Measurements from ENCODE around the gene EXOC1L. TPM values are rescaled to one million over a fixed set of nuclear protein-coding genes. Genes with fewer than 3 reads are reported as not detected.
A peak's percentile ranks its signal among the peaks of the same experiment; 100 is the strongest.

The EXOC1L gene, protein sequence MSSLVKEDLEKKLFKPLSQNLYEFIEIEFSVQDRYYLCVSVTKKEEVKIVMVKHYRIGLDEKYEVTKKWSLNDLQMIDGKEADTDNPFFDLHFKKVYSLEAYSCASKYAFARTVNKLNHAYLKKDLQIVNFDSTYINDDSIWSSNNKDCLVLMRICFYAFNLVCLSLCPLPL
- not detected in 2 replicates for total RNA-seq
- long read RNA-seq = 0 reads

DNA sequence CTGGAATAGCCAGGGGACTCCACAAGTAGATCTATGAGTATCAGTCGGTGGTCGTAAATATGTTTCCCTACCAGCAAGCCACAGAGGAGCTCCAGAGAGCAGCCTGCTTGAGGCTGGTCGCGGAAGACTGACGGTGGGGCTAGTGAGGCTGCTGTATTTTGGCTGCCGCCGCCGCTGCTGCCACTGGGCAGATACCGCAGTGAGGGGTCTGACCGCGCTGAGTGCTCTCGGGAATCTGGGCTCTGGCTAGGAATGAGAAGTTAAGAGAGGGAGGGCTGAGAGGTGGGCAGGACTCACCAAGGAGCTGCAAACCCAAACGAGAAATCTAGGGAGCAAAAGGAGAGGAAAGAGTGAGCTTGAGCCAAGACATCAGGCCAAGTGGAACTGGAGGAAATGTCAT, at the start of gene EXOC1L:
TSS of gene EXOC1L (plus strand) at position 157 of the 400 bp plus-strand sequence. CDS start at position 394, 237 bp downstream.
- DNase-seq (ENCODE audit: extremely low spot score, unreplicated experiment) = no peak
- TF ChIP-seq, protein P1, sequence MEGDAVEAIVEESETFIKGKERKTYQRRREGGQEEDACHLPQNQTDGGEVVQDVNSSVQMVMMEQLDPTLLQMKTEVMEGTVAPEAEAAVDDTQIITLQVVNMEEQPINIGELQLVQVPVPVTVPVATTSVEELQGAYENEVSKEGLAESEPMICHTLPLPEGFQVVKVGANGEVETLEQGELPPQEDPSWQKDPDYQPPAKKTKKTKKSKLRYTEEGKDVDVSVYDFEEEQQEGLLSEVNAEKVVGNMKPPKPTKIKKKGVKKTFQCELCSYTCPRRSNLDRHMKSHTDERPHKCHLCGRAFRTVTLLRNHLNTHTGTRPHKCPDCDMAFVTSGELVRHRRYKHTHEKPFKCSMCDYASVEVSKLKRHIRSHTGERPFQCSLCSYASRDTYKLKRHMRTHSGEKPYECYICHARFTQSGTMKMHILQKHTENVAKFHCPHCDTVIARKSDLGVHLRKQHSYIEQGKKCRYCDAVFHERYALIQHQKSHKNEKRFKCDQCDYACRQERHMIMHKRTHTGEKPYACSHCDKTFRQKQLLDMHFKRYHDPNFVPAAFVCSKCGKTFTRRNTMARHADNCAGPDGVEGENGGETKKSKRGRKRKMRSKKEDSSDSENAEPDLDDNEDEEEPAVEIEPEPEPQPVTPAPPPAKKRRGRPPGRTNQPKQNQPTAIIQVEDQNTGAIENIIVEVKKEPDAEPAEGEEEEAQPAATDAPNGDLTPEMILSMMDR (IDR thresholded peaks at IDR 0.05) = no peak
- peak within 1 kb of the TSS; percentile 58 for H3K4me3 Mint-ChIP-seq (ENCODE audit: unreplicated experiment)
- H3K9me3 Mint-ChIP-seq (ENCODE audit: unreplicated experiment) = no peaks in the 10 kb centered on the region
- H3K36me3 Mint-ChIP-seq (ENCODE audit: unreplicated experiment) = no peaks in the 10 kb centered on the region
- H3K27me3 Mint-ChIP-seq (ENCODE audit: unreplicated experiment) = peaks cover 49% of the 10 kb centered on the region
- no peak within 1 kb of the TSS for H3K27ac Mint-ChIP-seq (ENCODE audit: unreplicated experiment)
- peaks cover 6% of the 10 kb centered on the region for H3K4me1 Mint-ChIP-seq (ENCODE audit: unreplicated experiment)

DNA sequence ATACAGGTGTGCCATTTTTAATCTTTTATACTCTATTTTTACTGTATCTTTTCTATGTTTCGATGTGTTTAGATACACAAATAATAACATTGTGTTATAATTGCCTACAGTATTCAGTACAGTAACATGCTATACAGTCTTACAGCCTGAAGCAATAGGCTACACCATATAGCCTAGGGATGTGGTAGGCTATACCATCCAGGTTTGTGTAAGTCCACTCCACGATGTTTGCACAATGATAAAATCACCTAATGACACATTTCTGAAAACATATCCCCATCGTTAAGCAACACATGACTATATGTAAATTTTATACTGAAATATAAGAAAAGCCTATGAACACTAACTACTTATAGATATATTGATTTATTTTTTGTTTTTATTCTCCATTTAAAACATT, 48.9 kb upstream of the EXOC1L start:
- Mint-ChIP-seq H3K27ac (ENCODE audit: unreplicated experiment) (no peak overlapping the region), H3K36me3 (ENCODE audit: unreplicated experiment) (no peaks in the 10 kb centered on the region), H3K9me3 (ENCODE audit: unreplicated experiment) (no peaks in the 10 kb centered on the region), H3K27me3 (ENCODE audit: unreplicated experiment) (peaks cover 20% of the 10 kb centered on the region), H3K4me1 (ENCODE audit: unreplicated experiment) (peaks cover 10% of the 10 kb centered on the region), H3K4me3 (ENCODE audit: unreplicated experiment) (no peak overlapping the region)
- no peak for DNase-seq (ENCODE audit: extremely low spot score, unreplicated experiment)
- TF ChIP-seq, protein P1 (IDR thresholded peaks at IDR 0.05) = no peak

DNA sequence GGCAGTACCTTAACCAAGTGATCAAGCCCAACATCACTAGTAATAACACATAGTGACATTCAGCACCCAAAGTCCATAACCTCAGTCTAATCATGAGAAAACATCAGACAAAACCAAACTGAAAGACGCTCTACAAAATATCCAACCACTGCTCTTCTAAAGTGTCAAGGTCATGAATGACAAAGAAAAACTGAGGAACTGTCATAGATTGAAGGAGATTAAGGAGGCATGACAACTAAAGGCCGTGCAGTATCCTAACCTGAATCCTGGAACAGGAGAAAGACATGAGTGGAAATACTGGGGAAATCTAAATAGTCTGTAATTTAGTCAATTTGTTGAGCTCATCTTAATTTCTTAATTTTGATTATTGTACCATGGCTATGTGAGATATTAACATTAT, 38.2 kb upstream of the EXOC1L start:
- Mint-ChIP-seq H3K36me3 (ENCODE audit: unreplicated experiment) (no peaks in the 10 kb centered on the region), H3K4me1 (ENCODE audit: unreplicated experiment) (no peaks in the 10 kb centered on the region), H3K4me3 (ENCODE audit: unreplicated experiment) (no peak overlapping the region), H3K27ac (ENCODE audit: unreplicated experiment) (no peak overlapping the region), H3K9me3 (ENCODE audit: unreplicated experiment) (peaks cover 3% of the 10 kb centered on the region), H3K27me3 (ENCODE audit: unreplicated experiment) (peaks cover 65% of the 10 kb centered on the region)
- DNase-seq (ENCODE audit: extremely low spot score, unreplicated experiment) = no peak
- TF ChIP-seq, protein P1 (IDR thresholded peaks at IDR 0.05) = no peak

DNA sequence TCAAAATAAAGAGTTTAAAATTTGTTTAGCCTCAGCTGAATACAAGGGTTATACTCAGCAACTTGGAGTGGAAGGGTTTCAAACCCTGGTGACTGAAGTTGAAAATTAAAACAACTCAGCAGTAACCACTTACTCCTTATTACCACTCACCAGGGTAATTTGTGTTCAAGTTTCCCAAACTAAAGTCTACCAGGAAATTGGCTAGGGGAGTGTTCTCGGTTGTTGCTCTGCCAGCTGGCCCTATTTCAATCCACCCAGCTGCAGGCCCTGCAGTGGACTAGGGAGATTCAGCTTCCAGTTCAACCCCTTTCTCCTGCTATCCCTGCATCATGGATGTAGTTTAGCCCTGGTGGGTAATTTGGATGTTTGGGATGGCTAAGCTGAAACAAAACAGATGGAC, 37.8 kb upstream of the EXOC1L start:
- H3K4me3 Mint-ChIP-seq (ENCODE audit: unreplicated experiment) = no peak overlapping the region
- no peak for DNase-seq (ENCODE audit: extremely low spot score, unreplicated experiment)
- TF ChIP-seq, protein P1 (IDR thresholded peaks at IDR 0.05) = no peak
- H3K9me3 Mint-ChIP-seq (ENCODE audit: unreplicated experiment) = no peaks in the 10 kb centered on the region
- H3K4me1 Mint-ChIP-seq (ENCODE audit: unreplicated experiment) = no peaks in the 10 kb centered on the region
- no peaks in the 10 kb centered on the region for H3K36me3 Mint-ChIP-seq (ENCODE audit: unreplicated experiment)
- no peak overlapping the region for H3K27ac Mint-ChIP-seq (ENCODE audit: unreplicated experiment)
- H3K27me3 Mint-ChIP-seq (ENCODE audit: unreplicated experiment) = peaks cover 67% of the 10 kb centered on the region

DNA sequence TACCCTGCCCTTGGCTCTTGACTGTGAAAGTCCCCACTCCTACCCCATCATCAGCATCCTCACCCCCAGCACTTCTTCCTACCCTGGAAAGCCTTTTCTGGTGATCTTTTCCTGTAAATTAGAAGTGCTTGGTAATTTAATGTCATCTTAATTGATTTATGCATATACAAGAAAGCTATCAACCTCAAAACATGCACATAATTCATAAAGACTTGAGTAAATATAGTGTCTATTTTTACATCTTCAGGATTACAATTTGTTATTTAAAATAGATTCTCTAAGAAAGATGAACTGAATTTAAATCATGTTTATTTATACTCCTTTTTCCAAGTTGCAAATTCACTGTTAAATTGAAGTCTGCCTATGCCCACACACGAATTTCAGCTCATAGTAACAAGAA, 36.0 kb upstream of the EXOC1L start:
- no peak overlapping the region for H3K4me3 Mint-ChIP-seq (ENCODE audit: unreplicated experiment)
- H3K27ac Mint-ChIP-seq (ENCODE audit: unreplicated experiment) = no peak overlapping the region
- DNase-seq (ENCODE audit: extremely low spot score, unreplicated experiment) = no peak
- no peaks in the 10 kb centered on the region for H3K4me1 Mint-ChIP-seq (ENCODE audit: unreplicated experiment)
- H3K9me3 Mint-ChIP-seq (ENCODE audit: unreplicated experiment) = no peaks in the 10 kb centered on the region
- TF ChIP-seq, protein P1 (IDR thresholded peaks at IDR 0.05) = no peak
- no peaks in the 10 kb centered on the region for H3K36me3 Mint-ChIP-seq (ENCODE audit: unreplicated experiment)
- H3K27me3 Mint-ChIP-seq (ENCODE audit: unreplicated experiment) = peaks cover 67% of the 10 kb centered on the region

Data from osteocyte (in vitro differentiated cells).